Activated CD4-positive, alpha-beta T cell treated with anti-CD3 and anti-CD28 coated beads, Interleukin-2, Interleukin-4, amounts not matched to agents 100 ng/mL and 50 ng/mL, durations not matched to agents 16 hours and 8 hours (primary cell): Measurements from ENCODE around the gene OCRL.

Experiments
- DNase-seq: peaks from one replicate; pipeline ENCODE4 v3.0.0-alpha.2; 2020; ENCODE audit warnings: low spot score

The OCRL gene

DNA sequence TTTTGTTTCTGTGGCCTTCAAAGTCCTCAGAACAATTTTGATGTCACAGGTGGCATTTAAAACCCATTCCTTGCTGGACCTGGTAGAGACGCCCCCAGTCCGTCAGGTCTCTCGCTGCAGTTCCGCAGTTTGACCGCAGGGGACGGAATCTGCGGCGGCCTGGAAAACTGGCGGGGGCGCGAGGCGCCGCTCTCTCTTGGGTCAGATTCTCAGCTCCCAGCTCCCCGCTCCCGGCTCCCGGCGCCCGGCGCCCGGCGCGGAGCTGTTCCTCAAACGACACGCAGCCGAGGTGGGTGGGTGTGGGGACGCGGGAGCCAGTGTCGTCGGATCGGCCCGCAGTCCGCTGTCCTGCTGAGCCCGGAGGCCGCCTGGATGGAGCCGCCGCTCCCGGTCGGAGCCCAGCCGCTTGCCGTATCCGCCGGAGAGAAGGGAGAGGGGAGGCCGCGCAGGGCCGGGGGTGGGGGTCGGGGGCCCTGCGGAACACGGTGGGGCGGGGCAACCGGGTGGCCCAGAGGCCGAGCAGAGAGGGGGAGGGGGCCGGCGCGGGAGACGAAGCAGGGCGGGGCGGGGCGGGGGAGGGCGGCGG lies at the start of gene OCRL:
Gene OCRL, plus strand, starts transcription at position 192 of the 586 bp plus-strand sequence. Its CDS starts 181 bp downstream, at position 373.
- peak; percentile 57 for DNase-seq

- DNase-seq: no peak
Measured at GRCh38 chrX:129490330-129490729, 49.7 kb upstream of the OCRL start.

DNA sequence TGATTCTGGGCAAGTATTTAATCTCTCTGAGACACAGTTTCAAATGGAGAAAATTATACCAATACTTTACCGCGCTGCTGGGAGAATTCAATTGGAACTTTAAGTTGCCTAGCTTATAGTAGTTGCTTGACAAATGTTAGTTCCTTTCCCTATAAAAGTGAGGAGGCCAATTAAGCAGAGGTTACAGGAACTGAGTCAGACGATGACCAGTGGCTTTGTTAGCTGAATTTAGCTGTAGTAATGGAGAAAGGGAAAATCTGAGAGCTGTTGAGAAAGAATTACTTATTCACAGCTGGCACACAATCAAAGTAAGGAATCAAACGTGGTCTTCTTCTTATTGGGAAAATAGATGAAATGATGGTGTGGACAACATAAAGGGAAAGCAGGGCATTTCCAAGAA lies 46.4 kb upstream of the OCRL start:
- DNase-seq: no peak

DNA sequence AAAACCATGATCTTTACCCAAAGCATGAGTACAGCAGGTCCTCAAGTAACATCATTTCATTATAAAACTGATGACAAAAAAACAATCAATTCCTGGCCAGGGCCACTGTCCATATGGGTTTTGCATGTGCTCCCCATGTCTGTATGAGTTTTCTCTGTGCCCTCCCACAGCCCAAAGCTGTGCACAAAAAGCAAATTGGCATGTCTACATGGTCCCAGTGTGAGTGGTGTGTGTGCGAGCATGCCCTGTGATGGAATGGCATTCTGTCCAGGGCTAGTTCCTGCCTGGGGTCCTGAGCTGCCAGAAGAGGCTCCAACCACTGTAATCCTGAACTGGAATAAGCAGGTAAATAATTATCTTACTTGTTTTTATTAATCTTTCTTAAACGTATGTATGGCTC lies 45.2 kb upstream of the OCRL start:
- DNase-seq: no peak

- no peak for DNase-seq
Measured at GRCh38 chrX:129495900-129496299, 44.2 kb upstream of the OCRL start.

GRCh38 chrX:129496625-129497024 lies 43.4 kb upstream of the OCRL start:
- no peak for DNase-seq

GRCh38 chrX:129497146-129497843 lies 42.8 kb upstream of the OCRL start:
- DNase-seq: no peak

DNA sequence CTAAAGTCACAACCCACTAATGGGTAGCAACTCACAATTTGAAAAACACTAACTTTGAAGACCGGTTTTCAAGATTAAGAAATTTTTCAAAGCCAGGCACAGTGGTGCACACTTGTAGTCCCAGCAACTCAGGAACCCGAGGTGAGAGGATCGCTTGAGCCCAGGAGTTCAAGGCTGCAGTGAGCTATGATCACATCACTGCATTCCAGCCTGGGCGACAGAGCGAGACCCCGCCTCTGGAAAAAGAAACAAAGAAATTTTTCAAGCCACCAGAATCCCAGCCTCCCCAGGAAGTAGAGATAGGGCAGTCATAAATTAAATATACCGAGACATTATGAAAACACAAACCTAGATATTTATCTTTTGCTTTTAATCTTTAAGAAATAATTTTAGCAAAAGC lies 29.7 kb upstream of the OCRL start:
- no peak for DNase-seq

- DNase-seq: no peak
Measured at GRCh38 chrX:129511689-129512088, 28.4 kb upstream of the OCRL start.

GRCh38 chrX:129512409-129512808 lies 27.6 kb upstream of the OCRL start:
- DNase-seq: no peak

- DNase-seq: no peak
Measured at GRCh38 chrX:129516402-129516801, 23.7 kb upstream of the OCRL start.

GRCh38 chrX:129520151-129520550 lies 19.9 kb upstream of the OCRL start:
- no peak for DNase-seq

DNA sequence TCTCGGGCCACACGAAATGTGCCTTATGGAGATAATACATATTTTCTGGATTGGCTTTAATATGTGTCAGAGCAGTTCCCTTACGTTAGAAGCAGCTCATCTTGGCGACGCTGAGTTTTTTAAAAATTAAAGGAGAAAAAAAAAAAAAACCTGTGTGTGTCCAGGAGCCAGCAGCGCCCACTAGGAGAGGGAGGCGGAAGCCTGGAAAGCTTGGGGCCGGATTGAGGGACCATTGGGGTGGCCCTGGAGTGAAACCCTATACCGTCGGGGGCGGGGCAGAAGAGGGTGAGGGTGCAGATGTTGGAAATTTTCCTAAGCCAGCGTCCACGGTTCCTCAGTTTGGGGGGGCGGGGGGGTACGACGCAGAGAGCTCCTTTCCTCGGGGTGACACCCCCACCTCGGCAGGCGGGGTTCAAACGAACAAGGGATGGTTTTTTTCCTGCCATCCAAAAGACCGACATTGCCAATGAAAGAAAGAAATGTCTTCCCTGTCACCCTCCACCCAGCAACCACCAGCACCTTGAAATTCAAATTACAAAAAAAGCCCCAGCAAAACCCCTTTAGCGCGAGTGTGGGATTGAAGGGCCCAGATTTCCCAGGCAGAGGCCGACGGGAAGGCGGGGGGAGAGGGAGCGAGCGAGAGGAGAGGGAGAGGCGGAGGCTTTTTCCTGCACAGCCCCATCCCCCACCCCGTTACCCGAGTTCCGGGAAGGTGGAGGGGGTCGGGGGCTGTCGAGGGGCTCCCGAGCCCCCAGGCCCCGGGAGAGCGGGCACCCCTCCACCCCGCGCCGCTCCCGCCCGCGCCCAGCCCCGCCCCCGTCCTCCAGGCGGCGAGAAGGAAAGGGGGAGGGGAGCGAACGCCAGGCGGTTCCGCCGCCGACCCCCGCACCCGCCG lies 17.6 kb upstream of the OCRL start:
- DNase-seq: no peak

- DNase-seq: no peak
Measured at GRCh38 chrX:129523079-129523911, 16.8 kb upstream of the OCRL start, which contains the start of gene SMARCA1. Gene SMARCA1 (minus strand): TSS chrX:129523490. CDS start chrX:129523370, 120 bp downstream.

DNA sequence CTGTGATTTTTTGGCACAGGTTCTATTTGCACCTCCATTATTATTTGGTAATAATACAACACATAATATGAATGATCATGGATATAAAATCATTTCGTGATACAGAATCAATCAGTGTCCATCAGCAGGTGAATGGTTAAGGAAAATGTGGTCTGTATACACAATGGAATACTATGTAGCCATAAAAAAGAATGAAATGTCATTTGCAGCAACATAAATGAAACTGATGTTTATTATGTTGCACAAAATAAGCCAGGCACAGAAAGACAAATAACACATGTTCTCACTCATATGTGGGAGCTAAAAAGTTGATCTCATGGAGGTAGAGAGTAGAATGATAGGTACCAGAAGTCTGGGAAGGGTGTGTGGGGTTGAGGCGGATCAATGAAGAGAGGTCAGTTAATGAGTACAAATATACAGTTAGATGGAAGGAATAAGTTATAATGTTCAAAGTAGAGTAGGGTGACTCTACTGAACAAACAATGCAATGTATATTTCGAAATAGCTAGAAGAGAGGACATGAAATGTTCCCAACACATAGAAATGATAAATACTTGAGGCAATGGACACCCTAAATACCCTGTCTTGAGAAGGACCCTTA lies 15.7 kb upstream of the OCRL start:
- no peak for DNase-seq

DNA sequence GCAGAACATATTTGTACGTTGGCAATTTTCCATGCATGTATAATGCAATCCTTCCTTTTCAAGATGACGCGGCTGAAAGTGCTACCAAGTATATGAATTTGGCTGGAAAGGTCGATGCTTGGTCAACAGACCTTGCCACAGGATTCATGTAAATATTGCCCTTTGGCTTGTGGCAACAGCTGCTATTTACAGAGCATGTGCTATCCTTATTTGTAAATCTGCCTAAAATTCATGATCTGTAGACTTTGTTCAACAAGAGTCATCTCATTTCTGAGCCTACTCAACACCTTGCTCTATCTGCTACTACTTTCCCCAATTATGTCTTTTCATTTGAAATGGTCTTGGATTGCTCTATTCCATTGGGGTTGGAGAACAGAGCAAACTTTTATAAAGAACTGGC lies 14.9 kb upstream of the OCRL start:
- DNase-seq: no peak

GRCh38 chrX:129525896-129526295 lies 14.2 kb upstream of the OCRL start:
- no peak for DNase-seq

DNA sequence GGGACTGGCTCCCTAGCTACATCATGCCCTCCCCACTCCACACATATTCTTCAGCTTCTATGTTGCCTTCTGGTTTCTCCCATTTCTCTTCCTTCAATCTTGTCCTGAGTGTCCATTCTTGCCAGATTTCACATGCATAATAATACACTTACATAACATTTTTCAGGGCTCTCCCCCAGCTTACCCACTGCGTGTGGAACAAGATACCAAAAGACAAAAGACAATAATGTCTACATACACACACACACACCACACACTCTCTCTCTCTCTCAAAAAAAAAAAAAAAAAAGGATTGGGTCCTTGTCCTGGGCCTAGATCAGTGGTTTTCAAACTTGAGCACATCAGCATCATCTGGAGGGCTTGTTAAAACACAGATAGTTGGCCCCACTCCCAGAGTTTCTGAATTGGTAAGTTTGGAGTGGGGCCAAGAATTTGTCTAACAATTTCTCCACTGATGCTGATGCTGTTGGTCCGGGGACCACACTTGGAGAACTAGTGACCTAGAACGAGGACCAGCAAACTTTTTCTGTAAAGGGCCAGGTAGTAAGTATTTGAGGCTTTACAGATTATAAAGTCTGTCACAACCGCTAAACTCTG lies 10.3 kb upstream of the OCRL start:
- no peak for DNase-seq

- no peak for DNase-seq
Measured at GRCh38 chrX:129530410-129530809, 9.6 kb upstream of the OCRL start.

DNA sequence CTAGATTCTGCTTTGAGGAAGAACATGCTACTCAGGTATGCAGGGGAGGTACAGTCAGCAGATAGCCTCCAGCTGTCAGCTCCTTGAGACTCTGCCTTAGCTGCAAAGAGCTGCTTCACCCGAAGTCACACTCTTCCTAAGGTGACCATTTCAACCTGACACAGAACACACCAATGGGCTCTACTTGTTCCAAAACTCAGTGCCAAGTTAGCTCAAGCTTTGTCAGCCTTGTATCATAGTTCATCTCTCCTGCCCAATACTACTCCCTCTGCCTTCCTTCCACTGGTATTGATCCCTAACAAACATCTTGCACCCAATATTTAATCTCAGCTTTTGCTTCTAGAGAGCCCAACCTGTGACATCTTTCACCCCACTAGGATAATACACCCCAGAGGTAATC lies 8.9 kb upstream of the OCRL start:
- DNase-seq: no peak
